HG03039 (cell line): ENCODE measurements around the gene MYLK.

ENCODE experiments used
- ATAC-seq: cut with Tn5 transposase; IDR thresholded peaks from one replicate; pipeline ENCODE4 v1.9.1; 2021; ENCODE audit warnings: mild to moderate bottlenecking, moderate library complexity; ENCODE audit not compliant: unreplicated experiment

MYLK gene

GRCh38 chr3:123568034-123568433 is 316.1 kb downstream of the MYLK start:
- ATAC-seq, result no peak

DNA sequence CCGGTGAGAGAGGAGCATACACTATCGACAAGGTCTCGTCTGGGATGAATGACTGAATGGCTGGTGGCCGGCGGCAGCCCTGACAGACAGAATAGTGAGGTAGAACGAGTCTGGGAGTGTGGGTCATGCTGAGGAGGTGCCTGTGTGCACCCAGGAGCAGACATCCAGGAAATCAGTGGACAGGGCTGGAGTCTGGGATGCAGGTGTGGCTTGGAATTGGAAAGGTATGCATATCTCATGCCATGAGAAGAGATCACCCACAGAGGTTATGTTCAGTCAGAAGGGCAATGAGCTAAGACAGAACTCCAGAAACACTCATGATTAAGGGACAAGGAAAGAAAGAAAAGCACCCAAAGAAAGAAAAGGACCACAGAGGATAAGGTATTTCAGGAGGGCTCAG is 320.1 kb downstream of the MYLK start:
- no peak for ATAC-seq

DNA sequence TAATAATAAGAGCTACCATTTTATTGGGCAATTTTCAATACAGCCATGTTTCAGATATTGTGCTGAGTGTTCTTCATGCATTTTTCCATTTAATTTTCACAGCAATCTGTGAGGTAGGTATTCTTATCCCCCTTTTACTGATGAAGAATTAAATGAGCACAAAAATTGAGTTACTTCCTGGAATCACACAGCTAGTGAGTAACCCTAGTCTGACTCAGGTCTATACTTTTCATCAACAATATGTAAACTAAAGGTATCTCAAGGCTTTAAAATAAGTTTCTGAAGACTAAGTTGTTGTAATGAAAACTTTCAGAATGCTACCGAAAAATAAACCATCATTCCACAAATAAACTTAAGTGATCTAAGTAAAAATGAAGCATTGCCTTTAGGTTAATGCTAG is 321.6 kb downstream of the MYLK start:
- ATAC-seq, result no peak

GRCh38 chr3:123561188-123561587 is 322.9 kb downstream of the MYLK start:
- ATAC-seq, result no peak
